Stimulated activated naive CD8-positive, alpha-beta T cell treated with anti-CD3 and anti-CD28 coated beads, Interleukin-15, Interleukin-2, amounts not matched to agents 100 U/mL and 50 U/mL, for 24 hours (primary cell): ENCODE measurements around the gene PTPRR.
"Not testable (repeated sequence)": the region's sequence is repeated elsewhere in the genome, so short reads cannot be mapped to it uniquely, and the experiment has no call there.

Source experiments
- ATAC-seq: fragments of 150-1000 bp; cut with Tn5 transposase; one replicate; pipeline ENCODE4 v1.10.0; 2021
- DNase-seq: peaks from one replicate; pipeline ENCODE4 v3.0.0; 2021

The PTPRR gene

GRCh38 chr12:70747445-70748260 lies 172.9 kb downstream of the PTPRR start:
- no peak for DNase-seq

DNA sequence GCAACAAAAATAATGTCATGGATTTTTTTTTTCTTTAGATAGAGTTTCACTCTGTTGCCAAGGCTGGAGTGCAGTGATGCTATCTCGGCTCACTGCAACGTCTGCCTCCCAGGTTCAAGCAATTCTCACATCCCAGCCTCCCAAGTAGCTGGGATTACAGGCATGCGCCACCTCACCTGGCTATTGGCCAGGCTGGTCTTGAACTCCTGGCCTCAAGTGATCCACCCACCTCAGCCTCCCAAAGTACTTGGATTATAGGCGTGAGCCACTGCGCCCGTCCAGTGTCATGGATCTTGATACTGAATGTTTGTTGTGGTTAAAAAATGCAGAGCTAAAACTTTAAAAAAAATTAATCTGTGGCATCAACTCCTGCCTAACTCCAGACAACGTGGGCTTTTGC lies 175.5 kb downstream of the PTPRR start:
- no peak for ATAC-seq
- no peak for DNase-seq

More at GRCh38 chr12:70747445-70748260, 172.9 kb downstream of the PTPRR start:
- ATAC-seq: no peak

GRCh38 chr12:70744178-70744577 lies 176.4 kb downstream of the PTPRR start:
- no peak for ATAC-seq
- no peak for DNase-seq

- ATAC-seq (no peak), DNase-seq (no peak)
These were observed 179.3 kb downstream of the PTPRR start for GRCh38 chr12:70741256-70741655.

GRCh38 chr12:70739756-70740155 lies 180.8 kb downstream of the PTPRR start:
- no peak for DNase-seq
- no peak for ATAC-seq

- no peak for ATAC-seq
- DNase-seq: no peak
These were observed 184.0 kb downstream of the PTPRR start for GRCh38 chr12:70736351-70737133.

GRCh38 chr12:70735197-70735596 lies 185.3 kb downstream of the PTPRR start:
- ATAC-seq, DNase-seq: not testable (repeated sequence)

- ATAC-seq (no peak), DNase-seq (no peak)
These were observed 187.2 kb downstream of the PTPRR start for GRCh38 chr12:70733385-70733784.

GRCh38 chr12:70732287-70732686 lies 188.3 kb downstream of the PTPRR start:
- no peak for ATAC-seq

DNA sequence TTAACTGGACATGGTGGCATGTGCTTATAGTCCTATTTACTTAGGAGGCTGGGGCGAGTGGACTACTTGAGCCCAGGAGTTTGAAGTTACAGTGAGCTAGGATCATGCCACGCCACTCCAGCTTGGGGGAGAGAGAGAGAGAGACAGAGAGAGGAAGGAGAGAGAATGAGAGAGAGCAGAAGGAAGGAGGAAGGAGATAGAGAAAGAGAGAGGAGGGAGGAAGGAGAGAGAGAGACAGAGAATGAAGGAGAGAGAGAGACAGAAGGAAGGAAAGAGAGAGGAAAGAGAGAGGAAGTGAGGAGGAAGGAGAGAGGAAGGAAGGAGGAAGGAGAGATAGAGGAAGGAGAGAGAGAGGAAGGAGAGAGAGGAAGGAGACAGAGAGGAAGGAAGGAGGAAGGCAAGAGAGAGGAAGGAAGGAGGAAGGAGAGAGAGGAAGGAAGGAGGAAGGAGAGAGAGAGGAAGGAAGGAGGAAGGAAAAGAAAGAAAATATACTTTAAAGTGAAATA lies 189.8 kb downstream of the PTPRR start:
- ATAC-seq (no peak), DNase-seq (no peak)

More at GRCh38 chr12:70732287-70732686, 188.3 kb downstream of the PTPRR start:
- no peak for DNase-seq

DNA sequence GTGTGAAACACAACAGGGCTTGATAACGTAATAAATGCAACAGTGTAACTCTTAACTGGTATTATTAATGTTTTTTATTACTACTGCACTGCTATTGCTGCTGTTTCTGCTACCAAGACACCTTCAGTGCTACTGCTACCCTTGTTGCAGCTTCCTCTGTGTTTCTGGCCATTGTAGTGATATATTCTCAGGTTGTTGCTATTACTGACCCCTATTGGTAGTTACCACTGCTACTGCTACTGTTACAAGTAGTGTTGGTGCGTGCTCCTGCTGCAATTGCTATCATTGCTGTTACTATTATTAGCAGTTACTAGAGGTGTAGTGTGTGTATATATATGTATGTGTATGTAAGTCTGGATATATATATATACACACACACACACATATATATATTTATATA lies 196.1 kb downstream of the PTPRR start:
- ATAC-seq: no peak
- no peak for DNase-seq

GRCh38 chr12:70722584-70723343 lies 197.8 kb downstream of the PTPRR start:
- DNase-seq (no peak), ATAC-seq (no peak)

- ATAC-seq: no peak
- no peak for DNase-seq
These were observed 198.7 kb downstream of the PTPRR start for GRCh38 chr12:70721656-70722357.

DNA sequence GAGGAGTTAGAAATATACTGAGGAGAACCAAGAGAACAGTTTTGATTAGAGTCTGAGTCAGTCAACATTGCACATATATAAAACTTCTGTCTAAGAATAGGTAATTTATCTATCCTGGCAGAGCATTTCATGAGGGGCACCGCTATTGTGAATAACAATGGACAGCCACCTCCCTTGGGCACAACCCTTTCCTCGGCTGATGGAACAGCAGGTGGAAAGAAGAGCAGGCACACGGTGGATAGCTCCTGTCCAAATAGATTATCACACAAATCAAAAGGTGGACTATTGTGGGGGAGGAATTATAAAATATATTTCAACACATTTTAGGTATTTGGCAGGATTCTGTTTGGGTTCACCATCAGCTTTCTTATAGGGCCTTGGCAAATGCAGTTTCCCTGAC lies 199.3 kb downstream of the PTPRR start:
- ATAC-seq (no peak), DNase-seq (no peak)

DNA sequence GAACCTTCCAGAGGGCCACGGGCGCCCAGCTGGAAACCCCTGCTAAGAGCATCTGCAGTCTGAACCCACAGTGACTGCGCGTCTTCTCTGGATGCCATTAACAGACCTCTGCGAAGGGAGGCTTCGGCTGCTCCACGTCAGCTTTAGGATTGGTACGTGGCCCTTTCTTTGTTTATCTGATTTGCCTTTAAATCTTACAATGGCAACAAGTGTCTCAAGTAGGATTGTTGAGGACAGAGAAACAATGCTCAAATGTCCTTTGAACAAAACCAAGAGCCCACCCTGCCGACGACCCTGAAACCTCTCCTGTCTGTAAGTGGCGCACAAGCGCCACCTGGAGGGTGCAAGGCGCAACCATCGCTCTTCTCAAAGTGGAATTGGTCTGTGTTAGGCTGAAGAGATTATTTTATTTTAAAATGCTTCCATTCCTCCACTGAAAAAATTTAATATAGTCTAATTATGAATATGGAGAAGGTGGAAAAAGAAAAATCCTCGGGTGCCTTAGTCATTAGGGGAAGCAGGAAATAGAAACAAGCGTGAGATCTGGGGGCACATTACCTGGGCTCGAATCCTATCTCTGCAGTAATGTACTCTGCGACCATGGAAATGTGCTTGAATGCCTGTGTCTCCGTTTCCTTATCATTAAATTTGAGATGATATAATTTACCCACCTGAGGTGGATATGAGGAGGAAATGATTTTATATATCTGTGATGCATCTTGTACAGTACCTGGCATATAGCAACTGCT lies 200.7 kb downstream of the PTPRR start:
- DNase-seq (peak; percentile 39), ATAC-seq (no peak)

DNA sequence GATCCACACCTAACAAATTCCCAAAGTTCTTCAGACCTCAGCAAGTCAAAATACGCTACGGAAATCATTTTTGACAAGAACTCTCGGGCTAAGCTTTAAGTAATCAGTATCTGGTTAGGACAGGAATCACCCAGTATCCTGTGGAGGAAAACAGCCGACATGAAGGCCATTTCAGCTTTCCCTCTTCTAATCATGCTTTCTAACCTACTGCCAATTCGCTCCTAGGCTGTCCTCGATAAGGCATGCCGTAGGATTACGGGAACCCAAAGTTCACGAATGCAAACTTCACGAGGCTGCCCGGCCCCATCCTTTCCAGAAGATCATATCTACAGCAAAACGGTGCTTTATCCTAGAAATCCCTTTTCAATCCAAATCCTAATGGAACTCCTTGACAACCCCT lies 201.5 kb downstream of the PTPRR start:
- DNase-seq (no peak), ATAC-seq (no peak)

DNA sequence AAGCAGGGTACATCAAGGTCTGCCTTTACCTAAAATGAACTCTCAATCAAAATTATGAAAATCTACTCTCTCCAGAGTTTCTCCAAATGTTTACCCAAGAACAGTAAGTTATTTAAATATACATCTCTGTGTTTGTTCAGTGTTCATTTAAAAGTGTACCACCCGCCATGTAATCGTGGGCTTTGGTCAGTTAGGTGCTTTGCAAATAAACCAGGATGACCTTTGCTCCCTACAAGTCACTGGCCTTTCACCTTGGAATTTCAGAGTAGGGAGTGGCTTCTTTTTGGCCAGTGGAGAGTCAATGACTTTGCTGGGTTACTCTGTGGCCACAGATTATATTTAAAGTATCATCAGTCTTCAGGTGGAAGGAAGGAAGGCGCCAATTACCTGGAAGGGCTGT lies 208.7 kb downstream of the PTPRR start:
- ATAC-seq (no peak), DNase-seq (no peak)

- no peak for DNase-seq
- no peak for ATAC-seq
These were observed 211.5 kb downstream of the PTPRR start for GRCh38 chr12:70709022-70709421.

- ATAC-seq (no peak), DNase-seq (no peak)
These were observed 213.9 kb downstream of the PTPRR start for GRCh38 chr12:70706611-70707010.

GRCh38 chr12:70698345-70698744 lies 222.2 kb downstream of the PTPRR start:
- DNase-seq (no peak), ATAC-seq (no peak)
